GM19455 (cell line): ENCODE data around the gene TFAP2E.

ENCODE experiments used
- ATAC-seq: cut with Tn5 transposase; IDR thresholded peaks from one replicate; pipeline ENCODE4 v1.9.1; 2021; ENCODE audit not compliant: unreplicated experiment

The TFAP2E gene

GRCh38 chr1:35573198-35574124, at the start of gene TFAP2E:
TFAP2E (plus strand) TSS chr1:35573314; CDS start chr1:35573578, 264 bp downstream.
- ATAC-seq, result no peak

- ATAC-seq, result no peak
Measured at GRCh38 chr1:35524106-35524505, 49.0 kb upstream of the TFAP2E start.

GRCh38 chr1:35530168-35530567, 42.9 kb upstream of the TFAP2E start:
- no peak for ATAC-seq

- ATAC-seq, result no peak
Measured at GRCh38 chr1:35530946-35531345, 42.2 kb upstream of the TFAP2E start.

- no peak for ATAC-seq
Measured at GRCh38 chr1:35531368-35531767, 41.7 kb upstream of the TFAP2E start.

GRCh38 chr1:35532497-35533223, 40.5 kb upstream of the TFAP2E start:
- no peak for ATAC-seq

- no peak for ATAC-seq
Measured at GRCh38 chr1:35533586-35533985, 39.5 kb upstream of the TFAP2E start.

GRCh38 chr1:35535243-35535642, 37.9 kb upstream of the TFAP2E start:
- ATAC-seq, result no peak

- no peak for ATAC-seq
Measured at GRCh38 chr1:35536556-35537162, 36.5 kb upstream of the TFAP2E start.

GRCh38 chr1:35537806-35538205, 35.3 kb upstream of the TFAP2E start:
- ATAC-seq, result no peak

- no peak for ATAC-seq
Measured at GRCh38 chr1:35539073-35539823, 33.9 kb upstream of the TFAP2E start.

- no peak for ATAC-seq
Measured at GRCh38 chr1:35539824-35540261, 33.3 kb upstream of the TFAP2E start.

GRCh38 chr1:35544976-35545375, 28.1 kb upstream of the TFAP2E start:
- no peak for ATAC-seq

- no peak for ATAC-seq
Measured at GRCh38 chr1:35546614-35547013, 26.5 kb upstream of the TFAP2E start.

GRCh38 chr1:35553851-35554250, 19.3 kb upstream of the TFAP2E start:
- no peak for ATAC-seq

GRCh38 chr1:35554266-35555211, 18.6 kb upstream of the TFAP2E start:
- no peak for ATAC-seq

- ATAC-seq, result no peak
Measured at GRCh38 chr1:35555212-35555584, 17.9 kb upstream of the TFAP2E start.

- no peak for ATAC-seq
Measured at GRCh38 chr1:35555601-35556477, 17.3 kb upstream of the TFAP2E start.
